Measurements from ENCODE around the gene PACSIN2. TPM values are rescaled to one million over a fixed set of nuclear protein-coding genes. Genes with fewer than 3 reads are reported as not detected.

Gene PACSIN2
- total RNA-seq, 4 donors from 2014 or later: 73.1 to 171 (median 107) TPM

DNA sequence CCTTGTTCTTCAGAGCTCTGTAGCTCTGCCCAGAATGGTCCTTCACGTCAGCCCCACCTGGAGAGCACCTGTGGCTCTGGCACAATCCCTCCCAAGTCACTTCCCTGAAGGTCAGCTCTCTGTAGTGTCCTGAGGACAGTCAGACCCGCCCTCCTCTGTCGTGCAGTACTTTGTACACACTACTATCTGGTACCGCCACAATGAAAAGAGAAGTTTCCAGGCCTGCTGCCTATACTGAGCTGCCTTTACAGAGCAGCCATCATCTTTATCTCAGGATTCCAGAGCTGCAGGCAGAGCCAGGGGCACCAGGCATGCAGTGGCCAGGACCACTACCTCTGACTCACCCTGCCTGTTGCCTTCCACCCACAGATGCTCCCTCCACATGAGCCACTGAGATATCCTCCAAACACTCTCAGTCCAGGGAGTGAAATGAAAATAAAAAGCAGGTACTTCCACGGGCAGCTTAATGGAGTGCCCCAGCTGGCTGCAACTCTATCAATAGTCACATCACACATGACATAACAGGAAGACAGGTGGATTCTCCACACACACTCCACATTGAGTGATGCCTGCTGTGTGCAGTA lies 7.3 kb downstream of the PACSIN2 start:
- peak overlapping the region in 2 of 4 donors; percentile 20 to 58 for H3K27ac ChIP-seq
- no peak for ATAC-seq
- WGBS, 2 donors (ENCODE audit: low coverage in 1 of 2): 0 to 33% methylated on average over 1 of the region's 5 CpGs
- TF ChIP-seq EP300 (IDR thresholded peaks at IDR 0.05) (no peak), POLR2AphosphoS5 (IDR thresholded peaks at IDR 0.05) (no peak), POLR2A (IDR thresholded peaks at IDR 0.05) (no peak)
- TF ChIP-seq, protein P1, sequence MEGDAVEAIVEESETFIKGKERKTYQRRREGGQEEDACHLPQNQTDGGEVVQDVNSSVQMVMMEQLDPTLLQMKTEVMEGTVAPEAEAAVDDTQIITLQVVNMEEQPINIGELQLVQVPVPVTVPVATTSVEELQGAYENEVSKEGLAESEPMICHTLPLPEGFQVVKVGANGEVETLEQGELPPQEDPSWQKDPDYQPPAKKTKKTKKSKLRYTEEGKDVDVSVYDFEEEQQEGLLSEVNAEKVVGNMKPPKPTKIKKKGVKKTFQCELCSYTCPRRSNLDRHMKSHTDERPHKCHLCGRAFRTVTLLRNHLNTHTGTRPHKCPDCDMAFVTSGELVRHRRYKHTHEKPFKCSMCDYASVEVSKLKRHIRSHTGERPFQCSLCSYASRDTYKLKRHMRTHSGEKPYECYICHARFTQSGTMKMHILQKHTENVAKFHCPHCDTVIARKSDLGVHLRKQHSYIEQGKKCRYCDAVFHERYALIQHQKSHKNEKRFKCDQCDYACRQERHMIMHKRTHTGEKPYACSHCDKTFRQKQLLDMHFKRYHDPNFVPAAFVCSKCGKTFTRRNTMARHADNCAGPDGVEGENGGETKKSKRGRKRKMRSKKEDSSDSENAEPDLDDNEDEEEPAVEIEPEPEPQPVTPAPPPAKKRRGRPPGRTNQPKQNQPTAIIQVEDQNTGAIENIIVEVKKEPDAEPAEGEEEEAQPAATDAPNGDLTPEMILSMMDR (IDR thresholded peaks at IDR 0.05): no peak
- H3K4me3 ChIP-seq: no peak overlapping the region
- no peaks in the 10 kb centered on the region for H3K36me3 ChIP-seq
- H3K9me3 ChIP-seq: no peaks in the 10 kb centered on the region
- H3K27me3 ChIP-seq: no peaks in the 10 kb centered on the region
- peaks cover 3 to 95% (median 27%) of the 10 kb centered on the region in 3 donors for H3K4me1 ChIP-seq

DNA sequence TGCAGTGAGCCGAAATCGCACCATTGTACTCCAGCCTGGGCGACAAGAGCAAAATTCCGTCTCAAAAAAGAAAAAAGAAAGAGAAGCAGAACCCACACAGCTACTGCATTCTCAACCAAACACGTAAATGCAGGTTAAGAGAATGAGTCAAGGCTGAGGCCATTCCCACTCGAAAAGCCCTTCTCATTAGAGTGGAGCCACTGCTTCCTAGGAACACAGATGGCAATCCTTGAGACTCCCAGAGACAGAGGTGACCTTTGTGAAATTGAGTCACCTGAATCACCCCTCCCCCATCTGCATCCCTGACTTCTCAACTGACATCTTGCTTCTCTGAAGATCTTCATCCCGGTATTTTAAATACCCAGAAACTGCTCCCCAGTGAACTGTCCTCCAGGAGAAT lies 8.2 kb downstream of the PACSIN2 start:
- 80 to 88% methylated on average over 3 to 5 of the region's 7 CpGs for WGBS, 2 donors (ENCODE audit: low coverage in 1 of 2)
- Histone ChIP-seq H3K27ac (no peak overlapping the region), H3K9me3 (no peaks in the 10 kb centered on the region), H3K4me3 (no peak overlapping the region), H3K4me1 (peaks cover 6 to 95% (median 32%) of the 10 kb centered on the region in 3 donors), H3K36me3 (no peaks in the 10 kb centered on the region), H3K27me3 (no peaks in the 10 kb centered on the region)
- TF ChIP-seq POLR2A (IDR thresholded peaks at IDR 0.05) (no peak), EP300 (IDR thresholded peaks at IDR 0.05) (no peak), POLR2AphosphoS5 (IDR thresholded peaks at IDR 0.05) (no peak)
- TF ChIP-seq, protein P1 (IDR thresholded peaks at IDR 0.05): no peak
- no peak for ATAC-seq

DNA sequence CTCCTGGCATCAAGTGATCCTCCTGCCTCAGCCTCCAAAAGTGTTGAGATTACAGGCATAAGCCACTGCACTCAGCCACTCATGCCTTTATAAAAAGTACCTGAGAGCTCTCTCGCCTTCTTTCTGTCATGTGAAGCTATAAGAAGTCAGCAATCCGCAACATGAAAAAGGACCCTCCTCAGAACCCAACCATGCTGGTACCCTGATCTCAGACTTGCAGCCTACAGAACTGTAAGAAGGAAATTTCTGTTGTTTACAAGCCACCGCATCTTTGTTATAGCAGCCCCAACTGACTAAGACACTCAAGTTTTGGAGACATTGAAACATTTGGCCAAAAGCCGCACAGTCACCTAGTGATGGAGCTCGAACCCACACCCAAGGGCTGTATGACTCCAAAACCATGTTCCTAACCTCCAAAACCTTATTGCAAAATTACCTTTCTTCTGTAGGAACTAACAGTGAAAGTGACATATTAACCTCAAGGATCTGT lies 8.9 kb downstream of the PACSIN2 start:
- TF ChIP-seq, protein P1 (IDR thresholded peaks at IDR 0.05): no peak
- no peak for TF ChIP-seq POLR2AphosphoS5 (IDR thresholded peaks at IDR 0.05)
- TF ChIP-seq EP300 (IDR thresholded peaks at IDR 0.05): no peak
- no peak for TF ChIP-seq POLR2A (IDR thresholded peaks at IDR 0.05)
- no peaks in the 10 kb centered on the region for H3K9me3 ChIP-seq
- no peaks in the 10 kb centered on the region for H3K36me3 ChIP-seq
- ATAC-seq: no peak
- peaks cover 9 to 97% (median 39%) of the 10 kb centered on the region in 3 donors for H3K4me1 ChIP-seq
- no peaks in the 10 kb centered on the region for H3K27me3 ChIP-seq
- H3K27ac ChIP-seq: no peak overlapping the region
- WGBS, 2 donors (ENCODE audit: low coverage in 1 of 2): 100% methylated on average over 5 of the region's 5 CpGs; no CpG with 5 or more reads in 1 of the 2 donors
- H3K4me3 ChIP-seq: no peak overlapping the region

DNA sequence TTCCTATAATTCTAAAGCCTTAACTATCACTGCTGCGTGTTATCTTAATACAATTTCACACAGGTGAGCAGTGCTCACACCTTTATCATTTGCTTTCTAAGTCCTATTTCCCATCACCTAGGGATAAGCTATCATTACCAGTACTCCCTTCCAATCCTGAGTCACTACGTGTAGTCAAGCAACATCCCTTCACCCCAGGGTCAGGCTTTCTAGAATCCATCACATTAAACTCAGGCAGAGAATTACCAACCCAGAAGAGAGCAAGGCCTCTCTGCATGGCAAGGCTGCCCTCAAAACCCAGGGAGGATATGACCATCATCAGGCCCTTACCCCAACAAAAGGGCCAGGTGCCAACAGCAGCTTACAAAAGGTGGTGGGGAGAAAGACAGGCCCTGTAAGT lies 9.8 kb downstream of the PACSIN2 start:
- WGBS, 2 donors (ENCODE audit: low coverage in 1 of 2): 53 to 86% methylated on average over 2 of the region's 2 CpGs
- Histone ChIP-seq H3K36me3 (no peaks in the 10 kb centered on the region), H3K9me3 (no peaks in the 10 kb centered on the region), H3K27ac (no peak overlapping the region), H3K4me3 (no peak overlapping the region), H3K4me1 (peaks cover 9 to 99% (median 48%) of the 10 kb centered on the region in 3 donors), H3K27me3 (no peaks in the 10 kb centered on the region)
- ATAC-seq: no peak
- TF ChIP-seq POLR2AphosphoS5 (IDR thresholded peaks at IDR 0.05): no peak
- TF ChIP-seq EP300 (IDR thresholded peaks at IDR 0.05): no peak

DNA sequence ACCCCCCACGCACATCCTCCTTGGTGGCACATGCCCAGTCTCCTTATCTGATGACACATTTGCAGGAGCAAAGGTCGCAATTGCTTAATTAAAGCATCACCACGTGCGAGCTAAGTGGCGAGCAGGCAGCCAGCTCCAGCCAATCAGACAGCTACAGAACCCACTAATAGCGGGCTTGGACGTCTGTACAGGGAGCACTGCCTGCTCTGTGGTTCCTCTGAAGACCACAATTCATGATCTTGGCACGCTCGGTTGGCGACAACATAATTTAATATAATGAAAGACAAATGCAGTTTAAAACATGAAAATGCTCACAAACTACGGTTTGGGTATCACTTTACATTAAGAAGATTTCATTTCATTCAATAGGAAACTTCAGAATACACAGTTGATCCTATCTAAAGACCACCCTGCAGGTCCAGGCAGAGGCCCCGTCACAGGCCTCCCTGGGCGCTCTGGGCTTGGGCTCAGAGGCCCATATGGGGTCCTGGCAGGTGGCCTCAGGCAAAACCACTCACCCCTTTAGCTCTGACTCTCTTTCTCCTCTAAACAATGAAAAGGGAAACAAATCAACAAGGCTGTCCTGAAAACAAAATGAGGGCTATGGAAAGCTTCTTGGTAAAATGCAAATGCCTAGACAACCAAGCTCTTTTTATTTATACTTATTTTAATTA lies 10.4 kb downstream of the PACSIN2 start:
- Histone ChIP-seq H3K4me3 (no peak overlapping the region), H3K4me1 (peaks cover 9 to 99% (median 50%) of the 10 kb centered on the region in 3 donors), H3K9me3 (no peaks in the 10 kb centered on the region), H3K27me3 (no peaks in the 10 kb centered on the region), H3K27ac (peak overlapping the region in 1 of 4 donors; percentile 25), H3K36me3 (no peaks in the 10 kb centered on the region)
- ATAC-seq: no peak
- WGBS, 2 donors (ENCODE audit: low coverage in 1 of 2): 38 to 65% methylated on average over 1 to 12 of the region's 13 CpGs
- TF ChIP-seq, protein P1 (IDR thresholded peaks at IDR 0.05): no peak
- TF ChIP-seq POLR2AphosphoS5 (IDR thresholded peaks at IDR 0.05): no peak
- TF ChIP-seq POLR2A (IDR thresholded peaks at IDR 0.05): no peak
- TF ChIP-seq EP300 (IDR thresholded peaks at IDR 0.05): no peak

All from gastroesophageal sphincter (tissue), 4 donors.